Heart left ventricle (tissue), 13 donors: ENCODE measurements around the gene ZNF446.

Experiments
- CTCF ChIP-seq, 12 donors: fragments of 200-600 bp; sonication (generic) in 4 of 12; IDR thresholded peaks; one replicate each; pipeline versions ENCODE4 v1.5.0 to v1.8.0; 2018 to 2022; ENCODE audit warnings: antibody characterized with exemption in 12 of 12, mild to moderate bottlenecking in 5 of 12
- POLR2A ChIP-seq, 2 donors: fragments of 450-650 bp; IDR thresholded peaks; one replicate each; pipeline ENCODE4 v1.6.1; 2017; ENCODE audit warnings: antibody characterized with exemption in 2 of 2, mild to moderate bottlenecking in 2 of 2, moderate library complexity in 2 of 2
- donor health status: ischemic (EF 13 %, LVEDD 7.1; RV severe dilation, severe dysfunction).
- donor health status: DM: no; HTN: yes; CAD: no.
- donor health status: DM: no; HTN: no; CAD: no.
- donor health status: ischemic (EF 25% LVEDD 6.9; RV normal size, moderate dysfunction).
- donor health status: ischemic (EF 25% LVEDD 5.7; RV mildly dilated, moderate dysfunction).
- donor health status: ischemic (EF 35%, LVEDD 5.7; RV mildly dilated, moderate dysfunction).
- donor health status: nonischemic (EF 11% LVEDD 7.7; RV severe dilation, severe dysfunction).
- donor health status: DM: yes; HTN: yes; CAD: no.
- donor health status: PGD.
- donor health status: ischemic (EF 29% LVEDD 5.4; RV normal size, mild dysfunction).
- donor health status: nonischemic (EF 23%, LVEDD 6.1; RV moderate dilation, normal function).

GRCh38 chr19:58453743-58454142 is 22.4 kb upstream of the ZNF446 start:
- TF ChIP-seq CTCF (IDR thresholded peaks at IDR 0.05) (no peak), POLR2A (IDR thresholded peaks at IDR 0.05) (no peak)
